DOHH2 (cell line): ENCODE results near the gene ARL6IP5.

Source experiments
- CTCF ChIP-seq: fragments of 200-600 bp; sonication (generic); IDR thresholded peaks from one replicate; pipeline ENCODE4 v1.5.1; 2014; ENCODE audit warnings: antibody characterized with exemption, mild to moderate bottlenecking, low read depth, low read length; ENCODE audit not compliant: poor library complexity, severe bottlenecking
- EZH2phosphoT487 ChIP-seq: fragments of 200-600 bp; sonication (generic); IDR thresholded peaks from 2 replicates; pipeline ENCODE4 v1.6.1; 2017; ENCODE audit warnings: borderline replicate concordance, mild to moderate bottlenecking, antibody characterized with exemption, low read length, moderate library complexity, mixed read lengths

GRCh38 chr3:69063636-69064035 lies 21.1 kb upstream of the ARL6IP5 start:
- TF ChIP-seq CTCF (no peak), EZH2phosphoT487 (no peak)
